ENCODE data around the gene ZNF107. TPM values are rescaled to one million over a fixed set of nuclear protein-coding genes. Genes with fewer than 3 reads are reported as not detected.

Gene ZNF107
- total RNA-seq, 1 experiment from 2014 or later = 24.7 TPM

- no peaks in the 10 kb centered on the region for H3K4me1 ChIP-seq (ENCODE audit: insufficient read depth, low read length)
- H3K4me3 Mint-ChIP-seq = no peak overlapping the region
- no peak overlapping the region for H2BK12ac ChIP-seq (ENCODE audit: insufficient read length, low read depth, low read length)
- H3K9me3 Mint-ChIP-seq = peaks cover 0 to 49% of the 10 kb centered on the region in 2 experiments; a peak in 3 of 5 replicates
- H3K9ac ChIP-seq (ENCODE audit: extremely low read depth, insufficient read length, low read length) = no peak overlapping the region
- H2BK5ac ChIP-seq (ENCODE audit: insufficient read length, low read length) = no peak overlapping the region
- no peak overlapping the region for H3K27ac ChIP-seq (ENCODE audit: insufficient read length, low read depth, low read length)
- TF ChIP-seq CTCF (conservative IDR thresholded peaks at IDR 0.05) = no peak
- H2BK20ac ChIP-seq (ENCODE audit: low read depth, low read length, poor library complexity, severe bottlenecking) = no peak overlapping the region
- no peaks in the 10 kb centered on the region for H3K23me2 ChIP-seq (ENCODE audit: insufficient read length, low read depth, low read length, poor library complexity, severe bottlenecking)
- H3K79me1 ChIP-seq (ENCODE audit: insufficient read depth, low read depth, low read length, poor library complexity, severe bottlenecking) = peaks cover 9% of the 10 kb centered on the region
- no peak overlapping the region for H2BK120ac ChIP-seq (ENCODE audit: low read depth, low read length, poor library complexity, severe bottlenecking)
- H3K9me3 ChIP-seq (ENCODE audit: control insufficient read depth, low read depth, low read length) = no peaks in the 10 kb centered on the region
- H3K27me3 Mint-ChIP-seq (ENCODE audit: low read depth) = no peaks in the 10 kb centered on the region
- WGBS (ENCODE audit: extremely low coverage, insufficient read length, low lambda C conversion rate) = no CpG with 5 or more reads among the region's 10 CpGs
- H3T11ph ChIP-seq (ENCODE audit: low read length) = no peak overlapping the region
- H4K91ac ChIP-seq (ENCODE audit: insufficient read length, low read depth, low read length) = no peak overlapping the region
- H3K4me1 Mint-ChIP-seq = no peaks in the 10 kb centered on the region
- peaks cover 2% of the 10 kb centered on the region; the same call in 1 of the 2 replicates for H3K79me2 ChIP-seq (ENCODE audit: insufficient read depth, low read length)
- H2BK15ac ChIP-seq (ENCODE audit: low read depth, low read length) = no peak overlapping the region
- H3K27ac Mint-ChIP-seq = no peak overlapping the region
- no peak overlapping the region for H4K8ac ChIP-seq (replicated peaks; ENCODE audit: insufficient read length, low read depth, low read length)
- H3K36me3 Mint-ChIP-seq (ENCODE audit: insufficient read depth in 1 of 3, low read depth in 3 of 3) = peaks cover 8 to 26% (median 10%) of the 10 kb centered on the region in 3 experiments
- H2AK5ac ChIP-seq (ENCODE audit: insufficient read length, low read length) = no peak overlapping the region
- no peak overlapping the region for H3K18ac ChIP-seq (ENCODE audit: insufficient read length, low read depth, low read length)
- no peak for DNase-seq
- no peaks in the 10 kb centered on the region for H3K27me3 ChIP-seq (ENCODE audit: insufficient read depth, low read length)
- H3K4me2 ChIP-seq (ENCODE audit: insufficient read depth, insufficient read length, low read length) = no peak overlapping the region
- H3K56ac ChIP-seq (ENCODE audit: insufficient read length, low read depth, low read length) = no peak overlapping the region
- H4K5ac ChIP-seq (ENCODE audit: insufficient read length, low read depth, low read length) = no peak overlapping the region
- no peak overlapping the region for H3K23ac ChIP-seq (ENCODE audit: insufficient read length, low read depth, low read length)
- no peak overlapping the region for H3K4ac ChIP-seq (ENCODE audit: low read depth, low read length)
- H3K14ac ChIP-seq (ENCODE audit: insufficient read depth, low read length) = no peak overlapping the region
- no peak overlapping the region for H2AFZ ChIP-seq (ENCODE audit: low read length)
- H4K20me1 ChIP-seq (ENCODE audit: control insufficient read depth, insufficient read depth, insufficient read length) = no peaks in the 10 kb centered on the region
Observed at GRCh38 chr7:64686493-64687184, 20.7 kb downstream of the ZNF107 start.

Data from H9 (cell line).